B cell (primary cell): Measurements from ENCODE around the gene NAA15.

Experiments used
- CTCF ChIP-seq: fragments of 200-600 bp; IDR thresholded peaks from one replicate; pipeline ENCODE4 v1.8.0; 2022; ENCODE audit warnings: antibody characterized with exemption, mild to moderate bottlenecking
- EZH2 ChIP-seq: IDR thresholded peaks from 2 replicates; pipeline ENCODE4 v1.6.1; 2012; ENCODE audit warnings: borderline replicate concordance, low read depth, mild to moderate bottlenecking, moderate library complexity, low read length; ENCODE audit not compliant: insufficient read depth, poor library complexity, severe bottlenecking

- TF ChIP-seq CTCF (no peak), EZH2 (no peak)
These were observed 109.0 kb downstream of the NAA15 start for GRCh38 chr4:139410312-139410711.
